ENCODE measurements around the gene SMAD3. TPM values are rescaled to one million over a fixed set of nuclear protein-coding genes. Genes with fewer than 3 reads are reported as not detected.
A peak's percentile ranks its signal among the peaks of the same experiment; 100 is the strongest.

Gene SMAD3
- total and polyA plus RNA-seq, 2 donors: 8.8 to 21.6 TPM

- no peaks in the 10 kb centered on the region for H3K9me3 ChIP-seq (ENCODE audit: control insufficient read depth in 2 of 2, insufficient read depth in 1 of 2, low read length in 1 of 2)
- peak overlapping the region in 1 of 2 donors; percentile 31 for H3K27ac ChIP-seq (ENCODE audit: low read depth in 1 of 2, low read length in 1 of 2)
- 95% methylated on average over 3 of the region's 3 CpGs for WGBS
- peaks cover 7 to 50% of the 10 kb centered on the region in 2 donors for H3K4me1 ChIP-seq (ENCODE audit: control insufficient read depth in 2 of 2, insufficient read depth in 2 of 2, low read length in 2 of 2)
- no peak for DNase-seq (ENCODE audit: low read depth in 6 of 9, low spot score in 9 of 9)
- peaks cover 0 to 5% of the 10 kb centered on the region in 2 donors for H3K36me3 ChIP-seq (ENCODE audit: control insufficient read depth in 2 of 2, insufficient read depth in 2 of 2, low read length in 1 of 2)
- no peak overlapping the region for H3K4me3 ChIP-seq (ENCODE audit: low read length in 2 of 2)
- H3K27me3 ChIP-seq (ENCODE audit: control insufficient read depth in 2 of 2, insufficient read depth in 1 of 2, low read length in 1 of 2): no peaks in the 10 kb centered on the region
These were observed 58.7 kb downstream of the SMAD3 start for GRCh38 chr15:67124111-67124510.

GRCh38 chr15:67124911-67125588 is 59.6 kb downstream of the SMAD3 start:
- Histone ChIP-seq H3K4me1 (ENCODE audit: control insufficient read depth in 2 of 2, insufficient read depth in 2 of 2, low read length in 2 of 2) (peaks cover 7 to 42% of the 10 kb centered on the region in 2 donors), H3K36me3 (ENCODE audit: control insufficient read depth in 2 of 2, insufficient read depth in 2 of 2, low read length in 1 of 2) (peaks cover 0 to 5% of the 10 kb centered on the region in 2 donors)

GRCh38 chr15:67125589-67126502 is 60.4 kb downstream of the SMAD3 start:
- Histone ChIP-seq H3K27me3 (ENCODE audit: control insufficient read depth in 2 of 2, insufficient read depth in 1 of 2, low read length in 1 of 2) (no peaks in the 10 kb centered on the region), H3K4me1 (ENCODE audit: control insufficient read depth in 2 of 2, insufficient read depth in 2 of 2, low read length in 2 of 2) (peaks cover 6 to 40% of the 10 kb centered on the region in 2 donors), H3K4me3 (ENCODE audit: low read length in 2 of 2) (no peak overlapping the region), H3K9me3 (ENCODE audit: control insufficient read depth in 2 of 2, insufficient read depth in 1 of 2, low read length in 1 of 2) (no peaks in the 10 kb centered on the region), H3K27ac (ENCODE audit: low read depth in 1 of 2, low read length in 1 of 2) (peak overlapping the region; percentile 27 to 88), H3K36me3 (ENCODE audit: control insufficient read depth in 2 of 2, insufficient read depth in 2 of 2, low read length in 1 of 2) (peaks cover 0 to 5% of the 10 kb centered on the region in 2 donors)
- DNase-seq (ENCODE audit: low read depth in 6 of 9, low spot score in 9 of 9): no peak
- 93% methylated on average over 20 of the region's 20 CpGs for WGBS

More at GRCh38 chr15:67124911-67125588, 59.6 kb downstream of the SMAD3 start:
- no peaks in the 10 kb centered on the region for H3K9me3 ChIP-seq (ENCODE audit: control insufficient read depth in 2 of 2, insufficient read depth in 1 of 2, low read length in 1 of 2)
- WGBS: 82% methylated on average over 13 of the region's 13 CpGs
- no peak for DNase-seq (ENCODE audit: low read depth in 6 of 9, low spot score in 9 of 9)
- no peaks in the 10 kb centered on the region for H3K27me3 ChIP-seq (ENCODE audit: control insufficient read depth in 2 of 2, insufficient read depth in 1 of 2, low read length in 1 of 2)
- peak overlapping the region; percentile 27 to 55 for H3K27ac ChIP-seq (ENCODE audit: low read depth in 1 of 2, low read length in 1 of 2)
- no peak overlapping the region for H3K4me3 ChIP-seq (ENCODE audit: low read length in 2 of 2)

GRCh38 chr15:67126551-67127330 is 61.3 kb downstream of the SMAD3 start:
- H3K4me1 ChIP-seq (ENCODE audit: control insufficient read depth in 2 of 2, insufficient read depth in 2 of 2, low read length in 2 of 2): peaks cover 0 to 38% of the 10 kb centered on the region in 2 donors
- H3K27ac ChIP-seq (ENCODE audit: low read depth in 1 of 2, low read length in 1 of 2): peak overlapping the region in 1 of 2 donors; percentile 88
- DNase-seq (ENCODE audit: low read depth in 6 of 9, low spot score in 9 of 9): no peak
- H3K27me3 ChIP-seq (ENCODE audit: control insufficient read depth in 2 of 2, insufficient read depth in 1 of 2, low read length in 1 of 2): no peaks in the 10 kb centered on the region
- no peak overlapping the region for H3K4me3 ChIP-seq (ENCODE audit: low read length in 2 of 2)
- H3K9me3 ChIP-seq (ENCODE audit: control insufficient read depth in 2 of 2, insufficient read depth in 1 of 2, low read length in 1 of 2): no peaks in the 10 kb centered on the region
- peaks cover 0 to 5% of the 10 kb centered on the region in 2 donors for H3K36me3 ChIP-seq (ENCODE audit: control insufficient read depth in 2 of 2, insufficient read depth in 2 of 2, low read length in 1 of 2)
- WGBS: 83% methylated on average over 16 of the region's 16 CpGs

- Histone ChIP-seq H3K27me3 (ENCODE audit: control insufficient read depth in 2 of 2, insufficient read depth in 1 of 2, low read length in 1 of 2) (no peaks in the 10 kb centered on the region), H3K4me3 (ENCODE audit: low read length in 2 of 2) (no peak overlapping the region), H3K36me3 (ENCODE audit: control insufficient read depth in 2 of 2, insufficient read depth in 2 of 2, low read length in 1 of 2) (peaks cover 0 to 5% of the 10 kb centered on the region in 2 donors), H3K9me3 (ENCODE audit: control insufficient read depth in 2 of 2, insufficient read depth in 1 of 2, low read length in 1 of 2) (no peaks in the 10 kb centered on the region), H3K27ac (ENCODE audit: low read depth in 1 of 2, low read length in 1 of 2) (peak overlapping the region in 1 of 2 donors; percentile 74), H3K4me1 (ENCODE audit: control insufficient read depth in 2 of 2, insufficient read depth in 2 of 2, low read length in 2 of 2) (peaks cover 0 to 36% of the 10 kb centered on the region in 2 donors)
- no peak for DNase-seq (ENCODE audit: low read depth in 6 of 9, low spot score in 9 of 9)
- 95% methylated on average over 5 of the region's 5 CpGs for WGBS
These were observed 61.9 kb downstream of the SMAD3 start for GRCh38 chr15:67127331-67127664.

GRCh38 chr15:67127965-67128364 is 62.6 kb downstream of the SMAD3 start:
- peaks cover 0 to 5% of the 10 kb centered on the region in 2 donors for H3K36me3 ChIP-seq (ENCODE audit: control insufficient read depth in 2 of 2, insufficient read depth in 2 of 2, low read length in 1 of 2)
- no peak for DNase-seq (ENCODE audit: low read depth in 6 of 9, low spot score in 9 of 9)
- peak overlapping the region in 1 of 2 donors; percentile 43 for H3K27ac ChIP-seq (ENCODE audit: low read depth in 1 of 2, low read length in 1 of 2)
- no peaks in the 10 kb centered on the region for H3K27me3 ChIP-seq (ENCODE audit: control insufficient read depth in 2 of 2, insufficient read depth in 1 of 2, low read length in 1 of 2)
- H3K4me1 ChIP-seq (ENCODE audit: control insufficient read depth in 2 of 2, insufficient read depth in 2 of 2, low read length in 2 of 2): peaks cover 0 to 41% of the 10 kb centered on the region in 2 donors
- no peaks in the 10 kb centered on the region for H3K9me3 ChIP-seq (ENCODE audit: control insufficient read depth in 2 of 2, insufficient read depth in 1 of 2, low read length in 1 of 2)
- H3K4me3 ChIP-seq (ENCODE audit: low read length in 2 of 2): no peak overlapping the region
- WGBS: 57% methylated on average over 4 of the region's 4 CpGs

GRCh38 chr15:67130166-67130565 is 64.8 kb downstream of the SMAD3 start:
- peaks cover 0 to 5% of the 10 kb centered on the region in 2 donors for H3K36me3 ChIP-seq (ENCODE audit: control insufficient read depth in 2 of 2, insufficient read depth in 2 of 2, low read length in 1 of 2)
- no peak overlapping the region for H3K4me3 ChIP-seq (ENCODE audit: low read length in 2 of 2)
- WGBS: 89% methylated on average over 12 of the region's 12 CpGs
- no peak for DNase-seq (ENCODE audit: low read depth in 6 of 9, low spot score in 9 of 9)
- H3K9me3 ChIP-seq (ENCODE audit: control insufficient read depth in 2 of 2, insufficient read depth in 1 of 2, low read length in 1 of 2): no peaks in the 10 kb centered on the region
- no peak overlapping the region for H3K27ac ChIP-seq (ENCODE audit: low read depth in 1 of 2, low read length in 1 of 2)
- peaks cover 12 to 53% of the 10 kb centered on the region in 2 donors for H3K4me1 ChIP-seq (ENCODE audit: control insufficient read depth in 2 of 2, insufficient read depth in 2 of 2, low read length in 2 of 2)
- H3K27me3 ChIP-seq (ENCODE audit: control insufficient read depth in 2 of 2, insufficient read depth in 1 of 2, low read length in 1 of 2): no peaks in the 10 kb centered on the region

- Histone ChIP-seq H3K27me3 (ENCODE audit: control insufficient read depth in 2 of 2, insufficient read depth in 1 of 2, low read length in 1 of 2) (no peaks in the 10 kb centered on the region), H3K9me3 (ENCODE audit: control insufficient read depth in 2 of 2, insufficient read depth in 1 of 2, low read length in 1 of 2) (no peaks in the 10 kb centered on the region), H3K36me3 (ENCODE audit: control insufficient read depth in 2 of 2, insufficient read depth in 2 of 2, low read length in 1 of 2) (peaks cover 0 to 5% of the 10 kb centered on the region in 2 donors), H3K4me3 (ENCODE audit: low read length in 2 of 2) (no peak overlapping the region), H3K4me1 (ENCODE audit: control insufficient read depth in 2 of 2, insufficient read depth in 2 of 2, low read length in 2 of 2) (peaks cover 18 to 53% of the 10 kb centered on the region in 2 donors), H3K27ac (ENCODE audit: low read depth in 1 of 2, low read length in 1 of 2) (peak overlapping the region in 1 of 2 donors; percentile 21)
- WGBS: 87% methylated on average over 15 of the region's 15 CpGs
- DNase-seq (ENCODE audit: low read depth in 6 of 9, low spot score in 9 of 9): no peak
These were observed 65.5 kb downstream of the SMAD3 start for GRCh38 chr15:67130673-67131601.
